ENCODE data around the gene FAM219B. TPM values are rescaled to one million over a fixed set of nuclear protein-coding genes. Genes with fewer than 3 reads are reported as not detected.
A peak's percentile ranks its signal among the peaks of the same experiment; 100 is the strongest.
"Not testable (repeated sequence)": the region's sequence is repeated elsewhere in the genome, so short reads cannot be mapped to it uniquely, and the experiment has no call there.

Gene FAM219B
- total RNA-seq, 5 donors from 2014 or later (not counting 1 experiment from before 2014, with no cell fraction given), result 46.0 to 108 (median 96.6) TPM

GRCh38 chr15:74950078-74950908, 43.6 kb upstream of the FAM219B start:
- WGBS (ENCODE audit: insufficient coverage), result 94% methylated on average over 3 of the region's 7 CpGs
- ATAC-seq (replicated peaks in 1 of 4) (peak; percentile 89 to 93 (median 90)), DNase-seq (peak; percentile 39 to 88 (median 68))
- Histone ChIP-seq H3K36me3 (ENCODE audit: control insufficient read depth in 2 of 2, extremely low read depth in 1 of 2, insufficient read depth in 1 of 2, low read length in 1 of 2) (no peaks in the 10 kb centered on the region), H3K4me3 (ENCODE audit: control insufficient read depth in 1 of 2, extremely low read depth in 1 of 2, low read length in 1 of 2) (no peak overlapping the region), H3K9me3 (no peaks in the 10 kb centered on the region), H3K27me3 (replicated peaks in 1 of 2; ENCODE audit: control insufficient read depth in 2 of 2, extremely low read depth in 1 of 2, insufficient read depth in 2 of 2, low read length in 1 of 2) (peaks cover 0 to 27% of the 10 kb centered on the region in 2 experiments), H3K4me1 (ENCODE audit: control insufficient read depth in 1 of 2, extremely low read depth in 1 of 2, insufficient read depth in 2 of 2, low read length in 2 of 2) (peaks cover 0 to 7% of the 10 kb centered on the region in 2 experiments), H3K27ac (ENCODE audit: low read length) (no peak overlapping the region)
- Mint-ChIP-seq H3K36me3 (no peaks in the 10 kb centered on the region), H3K9me3 (no peaks in the 10 kb centered on the region), H3K27me3 (no peaks in the 10 kb centered on the region), H3K4me3 (no peak overlapping the region), H3K4me1 (peaks cover 0 to 9% (median 3%) of the 10 kb centered on the region in 3 donors), H3K27ac (no peak overlapping the region)
- ChIA-PET CTCF (interaction anchor here (0.6 to 2.1 kb wide), 12 partner anchors 10 to 316 kb away, joined by 3 to 15 read pairs (median 6); partner anchors contain the start of gene COX5A (in 1 of the 2)), POLR2A (interaction anchor here in 1 of 2 donors (1.0 kb wide), 1 partner anchor 16 kb away, joined by 3 read pairs; no protein-coding TSS in a partner anchor)

GRCh38 chr15:74937590-74938371, 31.1 kb upstream of the FAM219B start, which contains the start of gene COX5A:
Gene COX5A, minus strand, starts transcription at chr15:74938073. Its CDS starts 59 bp downstream, at chr15:74938014.
- ChIA-PET POLR2A (interaction anchor here in 1 of 2 donors (0.6 kb wide), 1 partner anchor 31 kb away, joined by 3 read pairs; no protein-coding TSS in a partner anchor), CTCF (interaction anchor here in 1 of 2 donors (0.6 to 1.2 kb wide), 8 partner anchors 10 to 430 kb away, joined by 3 to 5 read pairs (median 3); partner anchors contain the start of genes MAN2C1 and RPP25)
- Histone ChIP-seq H3K9me3 (no peaks in the 10 kb centered on the region), H3K27ac (ENCODE audit: low read length) (peak within 1 kb of the TSS; percentile 40), H3K36me3 (ENCODE audit: control insufficient read depth in 2 of 2, extremely low read depth in 1 of 2, insufficient read depth in 1 of 2, low read length in 1 of 2) (no peaks in the 10 kb centered on the region), H3K4me1 (ENCODE audit: control insufficient read depth in 1 of 2, extremely low read depth in 1 of 2, insufficient read depth in 2 of 2, low read length in 2 of 2) (peaks cover 7 to 30% of the 10 kb centered on the region in 2 experiments), H3K27me3 (replicated peaks in 1 of 2; ENCODE audit: control insufficient read depth in 2 of 2, extremely low read depth in 1 of 2, insufficient read depth in 2 of 2, low read length in 1 of 2) (no peaks in the 10 kb centered on the region), H3K4me3 (ENCODE audit: control insufficient read depth in 1 of 2, extremely low read depth in 1 of 2, low read length in 1 of 2) (peak within 1 kb of the TSS; percentile 82 to 83)
- Mint-ChIP-seq H3K36me3 (no peaks in the 10 kb centered on the region), H3K4me1 (peaks cover 34 to 37% (median 34%) of the 10 kb centered on the region in 3 donors), H3K27me3 (no peaks in the 10 kb centered on the region), H3K27ac (peak within 1 kb of the TSS; percentile 85 to 91), H3K4me3 (peak within 1 kb of the TSS; percentile 88 to 89 (median 89)), H3K9me3 (no peaks in the 10 kb centered on the region)
- WGBS (ENCODE audit: insufficient coverage), result under 1% methylated on average over 79 of the region's 85 CpGs
- peak; percentile 94 to 98 (median 98) for ATAC-seq (replicated peaks in 1 of 4)
- peak; percentile 79 to 97 (median 91) for DNase-seq

DNA sequence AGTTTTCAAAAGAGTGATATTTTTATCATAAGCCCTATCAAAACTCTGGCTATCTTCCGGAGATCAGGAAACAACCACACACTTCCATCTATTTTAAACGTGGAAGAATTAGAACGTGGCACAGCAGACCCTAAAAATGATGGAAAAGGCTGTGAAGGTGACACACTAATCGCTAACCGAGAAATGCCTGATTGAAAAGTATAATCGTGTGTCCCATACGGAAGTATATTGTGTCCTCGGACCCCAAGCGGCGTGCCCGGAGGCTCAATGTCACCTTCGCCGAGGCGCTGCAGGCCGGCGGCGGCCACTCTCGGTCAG, 30.6 kb upstream of the FAM219B start:
- POLR2A ChIA-PET, result no interaction called here
- Mint-ChIP-seq H3K27me3 (no peaks in the 10 kb centered on the region), H3K36me3 (no peaks in the 10 kb centered on the region), H3K9me3 (no peaks in the 10 kb centered on the region), H3K4me1 (peaks cover 34 to 40% (median 37%) of the 10 kb centered on the region in 3 donors), H3K27ac (peak overlapping the region; percentile 66 to 85), H3K4me3 (peak overlapping the region; percentile 88 to 89 (median 89))
- no peaks in the 10 kb centered on the region for H3K27me3 ChIP-seq (replicated peaks in 1 of 2; ENCODE audit: control insufficient read depth in 2 of 2, extremely low read depth in 1 of 2, insufficient read depth in 2 of 2, low read length in 1 of 2)
- DNase-seq (no peak), ATAC-seq (replicated peaks in 1 of 4) (peak in 2 of 4 experiments; percentile 3 to 6)
- WGBS (ENCODE audit: insufficient coverage), result 2% methylated on average over 15 of the region's 18 CpGs
- no peak overlapping the region for H3K27ac ChIP-seq (ENCODE audit: low read length)
- no peaks in the 10 kb centered on the region for H3K36me3 ChIP-seq (ENCODE audit: control insufficient read depth in 2 of 2, extremely low read depth in 1 of 2, insufficient read depth in 1 of 2, low read length in 1 of 2)
- peaks cover 7 to 30% of the 10 kb centered on the region in 2 experiments for H3K4me1 ChIP-seq (ENCODE audit: control insufficient read depth in 1 of 2, extremely low read depth in 1 of 2, insufficient read depth in 2 of 2, low read length in 2 of 2)
- CTCF ChIA-PET, result interaction anchor here in 1 of 2 donors (1.0 to 1.2 kb wide), 5 partner anchors 10 to 431 kb away, joined by 3 to 5 read pairs (median 3); partner anchors contain the start of gene MAN2C1
- no peaks in the 10 kb centered on the region for H3K9me3 ChIP-seq
- peak overlapping the region; percentile 82 to 83 for H3K4me3 ChIP-seq (ENCODE audit: control insufficient read depth in 1 of 2, extremely low read depth in 1 of 2, low read length in 1 of 2)

- WGBS (ENCODE audit: insufficient coverage), result no CpG with 5 or more reads among the region's 3 CpGs
Observed at GRCh38 chr15:74935193-74935592, 28.5 kb upstream of the FAM219B start.

DNA sequence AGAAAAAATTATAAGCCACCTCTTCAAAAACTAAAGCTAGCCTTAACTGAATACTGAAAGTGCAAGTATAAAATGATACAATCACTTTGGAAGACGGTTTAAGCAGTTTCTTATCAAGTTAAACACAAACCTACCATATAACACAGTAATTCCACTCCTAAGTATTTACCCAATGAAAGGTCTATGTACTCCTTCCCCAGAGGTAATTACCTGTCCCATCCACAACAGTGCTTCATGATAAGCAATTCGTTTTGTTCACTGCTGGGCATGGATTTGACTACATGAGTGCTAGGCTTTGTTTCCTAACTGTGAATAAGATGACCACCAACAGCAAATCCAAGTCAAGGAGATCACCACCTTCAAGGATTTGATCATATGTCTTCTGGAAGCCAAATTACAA, 26.9 kb upstream of the FAM219B start:
- no peak for ATAC-seq (replicated peaks in 1 of 4)
- ChIA-PET POLR2A (interaction anchor here in 1 of 2 donors (0.8 kb wide), 1 partner anchor 12 kb away, joined by 7 read pairs; no protein-coding TSS in a partner anchor), CTCF (interaction anchor here in 1 of 2 donors (0.6 kb wide), 1 partner anchor 157 kb away, joined by 5 read pairs; no protein-coding TSS in a partner anchor)
- Histone ChIP-seq H3K27ac (ENCODE audit: low read length) (no peak overlapping the region), H3K36me3 (ENCODE audit: control insufficient read depth in 2 of 2, extremely low read depth in 1 of 2, insufficient read depth in 1 of 2, low read length in 1 of 2) (peaks cover 3 to 13% of the 10 kb centered on the region in 2 donors), H3K27me3 (replicated peaks in 1 of 2; ENCODE audit: control insufficient read depth in 2 of 2, extremely low read depth in 1 of 2, insufficient read depth in 2 of 2, low read length in 1 of 2) (no peaks in the 10 kb centered on the region), H3K4me3 (ENCODE audit: control insufficient read depth in 1 of 2, extremely low read depth in 1 of 2, low read length in 1 of 2) (no peak overlapping the region), H3K9me3 (no peaks in the 10 kb centered on the region), H3K4me1 (ENCODE audit: control insufficient read depth in 1 of 2, extremely low read depth in 1 of 2, insufficient read depth in 2 of 2, low read length in 2 of 2) (peaks cover 7 to 29% of the 10 kb centered on the region in 2 experiments)
- Mint-ChIP-seq H3K27me3 (no peaks in the 10 kb centered on the region), H3K27ac (peak overlapping the region in 1 of 2 donors; percentile 22), H3K36me3 (peaks cover 10% of the 10 kb centered on the region), H3K4me1 (peaks cover 34 to 41% (median 39%) of the 10 kb centered on the region in 3 donors), H3K9me3 (no peaks in the 10 kb centered on the region), H3K4me3 (no peak overlapping the region)
- DNase-seq, result no peak
- 46% methylated on average over 2 of the region's 2 CpGs for WGBS (ENCODE audit: insufficient coverage)

More at GRCh38 chr15:74935193-74935592, 28.5 kb upstream of the FAM219B start:
- DNase-seq; H3K27ac ChIP-seq (ENCODE audit: low read length); H3K36me3 Mint-ChIP-seq; H3K27me3 ChIP-seq (replicated peaks in 1 of 2; ENCODE audit: control insufficient read depth in 2 of 2, extremely low read depth in 1 of 2, insufficient read depth in 2 of 2, low read length in 1 of 2); H3K9me3 ChIP-seq; H3K27me3 Mint-ChIP-seq; ATAC-seq (replicated peaks in 1 of 4); H3K36me3 ChIP-seq (ENCODE audit: control insufficient read depth in 2 of 2, extremely low read depth in 1 of 2, insufficient read depth in 1 of 2, low read length in 1 of 2); H3K9me3 Mint-ChIP-seq; H3K4me3 ChIP-seq (ENCODE audit: control insufficient read depth in 1 of 2, extremely low read depth in 1 of 2, low read length in 1 of 2): not testable (repeated sequence)
- peaks cover 7 to 30% of the 10 kb centered on the region in 2 experiments for H3K4me1 ChIP-seq (ENCODE audit: control insufficient read depth in 1 of 2, extremely low read depth in 1 of 2, insufficient read depth in 2 of 2, low read length in 2 of 2)
- CTCF ChIA-PET, result interaction anchor here in 1 of 2 donors (0.9 to 1.0 kb wide), 2 partner anchors 12 to 33 kb away, joined by 3 to 4 read pairs; no protein-coding TSS in a partner anchor
- Mint-ChIP-seq H3K27ac (peak overlapping the region in 1 of 2 donors; percentile 22), H3K4me3 (peak overlapping the region in 2 of 3 donors; percentile 48 to 63), H3K4me1 (peaks cover 34 to 42% (median 39%) of the 10 kb centered on the region in 3 donors)
- POLR2A ChIA-PET, result interaction anchor here in 1 of 2 donors (0.6 to 0.9 kb wide), 3 partner anchors 15 to 25 kb away, joined by 3 read pairs; no protein-coding TSS in a partner anchor

Measured in T-cell (primary cell).